Neural crest cell (in vitro differentiated cells): ENCODE data around the gene TXNIP. TPM values are rescaled to one million over a fixed set of nuclear protein-coding genes. Genes with fewer than 3 reads are reported as not detected.
A peak's percentile ranks its signal among the peaks of the same experiment; 100 is the strongest.

ENCODE experiments used
- DNase-seq: peaks from one replicate; pipeline ENCODE4 v3.0.0; 2021; ENCODE audit warnings: low read depth, mixed read lengths, low spot score
- H3K27ac Mint-ChIP-seq: one replicate; pipeline ENCODE4 v1.8.0; 2021; ENCODE audit warnings: mild to moderate bottlenecking, mixed read lengths; ENCODE audit not compliant: unreplicated experiment
- H3K27me3 Mint-ChIP-seq: 2 replicates; pipeline ENCODE4 v1.8.0; 2021; ENCODE audit warnings: low read depth, mild to moderate bottlenecking, mixed read lengths
- H3K36me3 Mint-ChIP-seq: 2 replicates; pipeline ENCODE4 v1.8.0; 2021; ENCODE audit warnings: low read depth, mild to moderate bottlenecking, mixed read lengths
- H3K4me1 Mint-ChIP-seq: 2 replicates; pipeline ENCODE4 v1.8.0; 2021; ENCODE audit warnings: mixed read lengths
- H3K4me3 Mint-ChIP-seq: one replicate; pipeline ENCODE4 v1.8.0; 2021; ENCODE audit warnings: mild to moderate bottlenecking, mixed read lengths
- H3K9me3 Mint-ChIP-seq: 2 replicates; pipeline ENCODE4 v1.8.0; 2021; ENCODE audit warnings: mixed read lengths
- CTCF ChIP-seq: fragments of 200-600 bp; sonication (generic); conservative IDR thresholded peaks from 2 replicates; pipeline ENCODE4 v1.5.0; 2021; ENCODE audit warnings: antibody characterized with exemption, mild to moderate bottlenecking
- total RNA-seq: library from RNA; stranded (reverse); gene quantifications from 2 replicates; pipeline ENCODE4 v1.2.1, GENCODE V29; 2021

The TXNIP gene
- total RNA-seq, 1 donor from 2014 or later = 83.5 TPM

GRCh38 chr1:145994391-145995120, 1.8 kb downstream of the TXNIP start:
- Mint-ChIP-seq H3K9me3 (no peaks in the 10 kb centered on the region), H3K27ac (no peak overlapping the region), H3K27me3 (no peaks in the 10 kb centered on the region), H3K36me3 (peaks cover 29% of the 10 kb centered on the region), H3K4me3 (peak overlapping the region; percentile 96), H3K4me1 (peaks cover 52% of the 10 kb centered on the region)
- no peak for TF ChIP-seq CTCF
- DNase-seq = no peak

- H3K4me1 Mint-ChIP-seq = peaks cover 52% of the 10 kb centered on the region
These were observed 2.6 kb downstream of the TXNIP start for GRCh38 chr1:145993618-145994390.

GRCh38 chr1:145992958-145993617, 3.3 kb downstream of the TXNIP start:
- Mint-ChIP-seq H3K27ac (no peak overlapping the region), H3K9me3 (no peaks in the 10 kb centered on the region), H3K4me1 (peaks cover 50% of the 10 kb centered on the region)

More at GRCh38 chr1:145993618-145994390, 2.6 kb downstream of the TXNIP start:
- no peak for DNase-seq
- no peak for TF ChIP-seq CTCF
- Mint-ChIP-seq H3K27ac (no peak overlapping the region), H3K4me3 (peak overlapping the region; percentile 96), H3K27me3 (no peaks in the 10 kb centered on the region), H3K9me3 (no peaks in the 10 kb centered on the region), H3K36me3 (peaks cover 29% of the 10 kb centered on the region)

GRCh38 chr1:145992502-145992936, 3.9 kb downstream of the TXNIP start:
- DNase-seq = no peak
- Mint-ChIP-seq H3K36me3 (peaks cover 29% of the 10 kb centered on the region), H3K27me3 (no peaks in the 10 kb centered on the region), H3K27ac (no peak overlapping the region), H3K4me1 (peaks cover 45% of the 10 kb centered on the region), H3K9me3 (no peaks in the 10 kb centered on the region), H3K4me3 (peak overlapping the region; percentile 96)
- TF ChIP-seq CTCF = no peak

More at GRCh38 chr1:145992958-145993617, 3.3 kb downstream of the TXNIP start:
- Mint-ChIP-seq H3K36me3 (peaks cover 29% of the 10 kb centered on the region), H3K4me3 (peak overlapping the region; percentile 96), H3K27me3 (no peaks in the 10 kb centered on the region)
- TF ChIP-seq CTCF = no peak
- no peak for DNase-seq

GRCh38 chr1:145991735-145992412, 4.5 kb downstream of the TXNIP start:
- Mint-ChIP-seq H3K27me3 (no peaks in the 10 kb centered on the region), H3K36me3 (peaks cover 29% of the 10 kb centered on the region), H3K27ac (no peak overlapping the region), H3K9me3 (no peaks in the 10 kb centered on the region), H3K4me1 (peaks cover 38% of the 10 kb centered on the region), H3K4me3 (peak overlapping the region; percentile 96)
- no peak for DNase-seq
- TF ChIP-seq CTCF = no peak
